Epidermal melanocyte (primary cell): ENCODE results near the gene MCCC1.
"Not testable (repeated sequence)": the region's sequence is repeated elsewhere in the genome, so short reads cannot be mapped to it uniquely, and the experiment has no call there.

ENCODE experiments used
- DNase-seq: peaks from one replicate; pipeline ENCODE4 v3.0.0; 2011; ENCODE audit warnings: low spot score; ENCODE audit not compliant: insufficient read length

MCCC1 gene

DNA sequence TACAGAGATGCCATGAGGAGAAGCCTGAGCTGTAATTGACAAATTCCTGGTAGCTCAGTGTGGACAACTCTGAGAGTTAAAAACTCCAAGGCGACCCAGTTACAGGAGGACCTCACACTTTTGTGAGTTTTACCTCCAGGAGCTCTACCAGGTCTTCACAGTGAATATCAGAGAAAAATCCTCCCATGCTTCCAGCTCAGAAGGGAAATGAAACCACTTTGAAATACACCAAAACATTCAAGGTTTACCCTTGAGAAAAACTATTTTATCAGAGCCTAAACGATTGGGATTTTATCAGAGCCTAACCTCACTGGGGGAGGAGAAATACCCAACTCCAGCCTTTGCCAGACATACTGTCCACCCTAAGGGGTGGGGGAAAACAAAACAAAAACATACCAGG lies 52.4 kb downstream of the MCCC1 start:
- DNase-seq, result no peak

- DNase-seq, result no peak
Measured at GRCh38 chr3:183044547-183045229, 54.6 kb downstream of the MCCC1 start.

DNA sequence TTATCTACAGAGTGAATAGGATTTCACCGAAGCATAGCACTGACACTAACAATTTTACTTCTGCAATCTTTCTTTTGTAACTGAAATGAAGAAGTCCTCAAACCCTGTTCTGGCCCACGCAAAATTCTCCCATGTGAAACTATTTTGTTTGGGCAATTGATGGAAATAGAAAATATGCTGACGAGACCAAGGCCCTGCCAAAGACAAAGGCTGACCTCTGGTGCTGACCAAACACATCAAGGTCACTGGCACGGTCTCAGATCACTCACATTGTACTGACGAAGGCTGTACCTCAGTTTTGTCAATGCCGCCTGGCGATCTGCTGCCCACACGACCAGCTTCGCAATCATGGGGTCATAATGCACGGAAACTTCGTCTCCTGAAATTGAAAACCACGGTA lies 60.5 kb downstream of the MCCC1 start:
- no peak for DNase-seq

- DNase-seq, result no peak
Measured at GRCh38 chr3:183038221-183038620, 61.1 kb downstream of the MCCC1 start.

DNA sequence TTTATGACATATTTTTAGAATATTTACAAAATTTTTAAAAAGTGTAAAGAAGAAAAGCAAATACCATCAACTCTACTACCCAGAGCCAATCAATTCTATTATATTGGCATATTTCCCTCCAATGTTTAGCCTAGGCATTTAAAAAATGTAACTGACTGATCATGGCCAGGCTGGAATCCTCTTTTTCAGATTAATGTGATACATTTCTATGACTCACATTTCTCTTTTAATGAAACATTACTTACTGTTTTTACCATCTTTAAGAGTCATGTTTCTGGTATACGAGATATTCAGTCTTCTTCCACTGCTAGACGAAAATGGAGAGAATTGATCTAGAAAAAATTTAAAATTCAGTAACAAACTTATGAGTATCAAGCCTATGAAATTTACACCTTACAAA lies 65.5 kb downstream of the MCCC1 start:
- DNase-seq, result no peak

DNA sequence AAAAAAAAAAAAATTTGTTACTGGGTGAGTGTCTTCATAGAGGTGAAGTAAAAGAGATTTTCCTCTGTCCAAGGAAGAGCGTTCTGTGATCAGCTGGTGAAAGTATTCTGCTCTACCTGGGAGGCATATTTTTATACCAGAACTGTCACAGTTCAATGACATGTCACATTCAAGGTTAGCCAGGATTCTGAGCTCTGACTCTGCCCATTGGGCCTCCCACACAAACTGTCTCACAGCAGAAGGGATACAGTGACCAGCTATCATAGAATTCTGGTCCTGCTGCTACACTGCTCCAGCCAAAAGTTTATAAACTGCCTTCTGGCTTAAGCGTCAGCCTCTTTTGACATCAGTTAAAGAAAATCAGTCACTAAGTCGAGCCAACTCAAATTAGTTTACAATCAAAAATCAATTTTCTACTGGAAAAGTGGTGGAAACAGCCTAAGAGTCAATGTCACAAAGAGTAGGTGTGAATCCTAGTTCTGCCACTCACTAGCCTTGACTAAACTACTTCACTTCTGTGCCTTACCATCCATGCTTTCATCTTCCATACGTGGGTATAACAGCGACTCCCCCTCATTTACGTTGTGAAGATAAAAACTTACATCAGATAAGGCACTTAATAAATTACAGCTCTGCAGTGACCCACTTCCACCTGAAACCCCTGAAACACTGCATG lies 66.3 kb downstream of the MCCC1 start:
- DNase-seq, result no peak

GRCh38 chr3:183031826-183032225 lies 67.5 kb downstream of the MCCC1 start:
- no peak for DNase-seq

DNA sequence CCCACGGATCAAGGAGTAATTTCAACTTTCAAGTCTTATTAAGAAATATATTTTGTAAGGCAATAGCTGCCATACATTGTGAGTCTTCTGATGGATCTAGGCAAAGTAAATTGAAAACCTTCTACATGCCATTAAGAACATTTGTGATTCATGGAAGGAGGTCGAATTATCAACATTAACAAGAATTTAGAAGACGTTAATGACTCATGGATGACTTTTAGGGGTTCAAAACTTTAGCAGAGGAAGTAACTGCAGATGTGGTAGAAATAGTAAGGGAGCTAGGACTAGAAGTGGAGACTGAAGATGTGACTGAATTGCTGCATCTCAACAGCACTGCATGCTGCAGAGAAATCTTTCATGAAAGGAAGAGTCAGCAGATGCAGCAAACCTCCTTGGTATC lies 70.9 kb downstream of the MCCC1 start:
- no peak for DNase-seq

GRCh38 chr3:183027276-183027675 lies 72.0 kb downstream of the MCCC1 start:
- DNase-seq, result no peak

GRCh38 chr3:183022936-183023516 lies 76.3 kb downstream of the MCCC1 start:
- no peak for DNase-seq

DNA sequence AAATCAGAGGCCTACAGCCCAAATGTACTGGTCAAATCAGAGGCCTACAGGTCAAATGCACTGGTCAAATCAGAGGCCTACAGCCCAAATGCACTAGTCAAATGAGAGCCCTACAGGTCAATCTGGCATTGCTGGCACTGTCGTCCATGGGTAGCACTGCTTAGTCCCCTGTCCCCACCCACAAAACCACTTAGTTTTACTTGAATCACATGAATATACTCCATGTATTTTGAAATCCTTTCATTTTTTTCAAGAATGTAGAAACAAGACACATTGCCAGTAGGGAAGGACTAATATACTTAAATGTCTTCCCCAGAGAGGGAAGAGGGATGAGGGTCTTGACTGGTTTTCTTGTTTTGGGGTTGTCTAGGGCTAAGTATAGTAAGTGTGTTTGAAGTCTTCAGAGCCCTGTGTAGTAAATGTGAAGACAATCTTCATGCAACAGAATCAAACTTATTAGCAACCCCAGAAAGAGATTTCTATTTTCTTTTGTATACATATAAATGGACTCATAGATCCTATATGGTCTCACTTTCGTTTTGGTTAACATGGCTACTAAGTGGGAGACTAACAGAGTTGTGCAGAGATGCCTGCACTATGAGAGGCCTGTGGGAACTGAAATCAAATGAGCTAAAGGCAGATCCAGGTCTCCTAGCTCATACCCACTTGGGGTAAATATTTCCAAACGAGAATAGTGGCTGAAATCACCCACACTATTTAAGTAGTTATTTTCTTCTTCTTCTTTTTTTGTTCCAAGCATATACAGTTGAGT lies 80.7 kb downstream of the MCCC1 start:
- DNase-seq, result no peak

DNA sequence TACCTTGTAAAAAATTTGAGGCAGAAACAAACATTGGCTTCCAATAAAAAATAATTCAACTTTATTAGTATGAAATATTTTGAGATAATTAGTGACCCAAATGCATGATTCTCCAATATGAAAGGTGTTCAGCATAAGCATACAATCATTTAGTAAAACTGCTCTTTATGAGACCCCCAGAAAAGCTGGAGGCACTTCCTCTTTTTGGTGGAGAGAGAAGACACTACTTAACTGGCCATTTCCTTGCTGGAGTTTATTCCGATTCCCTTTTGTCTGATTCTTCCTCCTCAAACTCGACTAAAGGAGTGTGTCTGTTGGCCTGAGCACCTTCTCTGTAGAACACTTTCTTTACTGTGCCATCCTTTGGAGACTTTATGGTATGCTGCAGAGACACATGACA lies 84.1 kb downstream of the MCCC1 start:
- no peak for DNase-seq

GRCh38 chr3:183013856-183014255 lies 85.4 kb downstream of the MCCC1 start:
- DNase-seq, result no peak

GRCh38 chr3:183013074-183013473 lies 86.2 kb downstream of the MCCC1 start:
- DNase-seq, result no peak

GRCh38 chr3:183008800-183009199 lies 90.5 kb downstream of the MCCC1 start:
- DNase-seq, result no peak

DNA sequence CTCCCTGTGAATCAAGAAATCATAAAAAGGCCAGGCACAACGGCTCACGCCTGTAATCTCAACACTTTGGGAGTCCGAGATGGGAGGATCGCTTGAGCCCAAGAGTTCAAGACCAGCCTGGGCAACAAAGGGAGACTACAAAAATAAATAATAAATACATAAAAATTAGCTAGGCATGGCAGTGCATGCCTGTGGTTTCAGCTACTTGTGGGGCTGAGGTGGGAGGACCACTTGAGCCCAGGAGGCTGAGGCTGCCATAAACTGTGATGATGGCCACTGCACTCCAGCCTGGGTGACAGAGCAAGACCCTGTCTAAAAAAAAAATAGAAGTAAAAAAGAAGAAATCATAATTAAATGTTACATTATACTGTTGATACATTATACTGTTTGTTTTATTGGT lies 91.0 kb downstream of the MCCC1 start:
- DNase-seq, result no peak

- DNase-seq, result no peak
Measured at GRCh38 chr3:183006396-183007002, 92.8 kb downstream of the MCCC1 start.

DNA sequence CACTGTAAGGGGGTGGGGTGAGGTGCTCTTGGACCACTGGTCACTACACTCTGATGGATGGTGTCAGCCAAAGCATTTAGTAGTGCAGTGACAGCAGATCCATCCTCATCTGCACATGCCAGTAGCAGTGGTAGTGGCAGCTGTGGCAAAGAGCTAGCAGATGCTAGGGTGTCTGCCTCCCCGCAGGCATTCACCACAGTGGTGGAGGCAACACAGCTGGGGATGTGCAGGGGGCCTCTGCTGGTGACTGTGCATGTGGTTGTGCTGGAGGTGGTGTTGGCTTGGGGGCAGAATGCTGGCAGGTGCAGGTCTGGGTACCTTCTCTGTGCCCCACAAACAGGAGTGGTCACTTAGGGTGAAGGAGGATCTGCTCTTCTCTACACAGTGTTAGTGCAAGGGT lies 99.5 kb downstream of the MCCC1 start:
- DNase-seq, result no peak

DNA sequence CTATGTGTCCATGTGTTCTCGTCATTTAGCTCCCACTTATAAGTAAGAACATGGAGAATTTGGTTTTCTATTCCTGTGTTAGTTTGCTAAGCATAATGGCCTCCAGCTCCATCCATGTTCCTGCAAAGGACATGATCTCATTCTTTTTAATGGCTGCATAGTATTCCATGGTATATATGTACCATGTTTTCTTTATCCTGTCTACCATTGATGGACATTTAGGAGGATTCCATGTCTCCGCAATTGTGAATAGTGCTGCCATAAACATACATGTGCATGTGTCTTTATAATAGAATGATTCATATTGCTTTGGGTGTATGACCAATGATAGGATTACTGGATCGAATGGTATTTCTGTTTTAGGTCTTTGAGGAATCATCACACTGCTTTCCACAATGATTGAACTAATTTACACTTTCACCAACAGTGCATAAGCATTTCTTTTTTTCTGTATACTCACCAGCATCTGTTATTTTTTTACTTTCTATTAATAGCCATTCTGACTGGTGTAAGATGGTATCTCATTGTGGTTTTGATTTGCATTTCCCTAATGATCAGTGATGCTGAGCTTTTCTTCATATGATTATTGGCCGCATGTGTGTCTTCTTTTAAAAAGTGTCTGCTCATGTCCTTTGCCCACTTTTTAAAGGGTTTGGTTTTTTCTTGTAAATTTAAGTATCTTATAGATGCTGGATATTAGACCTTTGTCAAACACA lies 105.7 kb downstream of the MCCC1 start:
- DNase-seq, result not testable (repeated sequence)

GRCh38 chr3:182989566-182989965 lies 109.7 kb downstream of the MCCC1 start:
- DNase-seq, result no peak

GRCh38 chr3:182986021-182986420 lies 113.3 kb downstream of the MCCC1 start:
- no peak for DNase-seq
